PC-9 (cell line): ENCODE measurements around the gene ESPN.
A peak's percentile ranks its signal among the peaks of the same experiment; 100 is the strongest.

Experiments
- CTCF ChIP-seq: fragments of 200-600 bp; sonication (generic); conservative IDR thresholded peaks from 2 replicates; pipeline ENCODE4 v1.6.1; 2017; ENCODE audit warnings: mixed run types, antibody characterized with exemption, mild to moderate bottlenecking, moderate library complexity
- EZH2 ChIP-seq: fragments of 200-600 bp; sonication (generic); IDR thresholded peaks from 2 replicates; pipeline ENCODE4 v1.8.0; 2017; ENCODE audit warnings: antibody characterized with exemption, low read depth

- no peak for TF ChIP-seq EZH2
- TF ChIP-seq CTCF: peak; percentile 88
Observed at GRCh38 chr1:6475381-6476133, 51.0 kb downstream of the ESPN start.
